Sigmoid colon (tissue), 4 donors: ENCODE results near the gene THBS3.

Experiments used
- EP300 ChIP-seq, 4 donors: sonication (generic); formaldehyde crosslinking; IDR thresholded peaks; one replicate each; pipeline ENCODE4 v1.6.1; 2017; ENCODE audit warnings: antibody characterized with exemption in 4 of 4
- POLR2A ChIP-seq, 2 donors: fragments of 450-650 bp; IDR thresholded peaks; one replicate each; pipeline ENCODE4 v1.6.1; 2016; ENCODE audit warnings: antibody characterized with exemption in 2 of 2, mild to moderate bottlenecking in 2 of 2, moderate library complexity in 2 of 2
- TF ChIP-seq, protein P1 (sequence below), 4 experiments: fragments of 450-650 bp in 3 of 4; fragments of 200-600 bp in 1 of 4; IDR thresholded peaks; one replicate each; pipeline ENCODE4 v1.5.1; 2016 to 2019; ENCODE audit warnings: antibody characterized with exemption in 4 of 4, mild to moderate bottlenecking in 3 of 4, moderate library complexity in 2 of 4

DNA sequence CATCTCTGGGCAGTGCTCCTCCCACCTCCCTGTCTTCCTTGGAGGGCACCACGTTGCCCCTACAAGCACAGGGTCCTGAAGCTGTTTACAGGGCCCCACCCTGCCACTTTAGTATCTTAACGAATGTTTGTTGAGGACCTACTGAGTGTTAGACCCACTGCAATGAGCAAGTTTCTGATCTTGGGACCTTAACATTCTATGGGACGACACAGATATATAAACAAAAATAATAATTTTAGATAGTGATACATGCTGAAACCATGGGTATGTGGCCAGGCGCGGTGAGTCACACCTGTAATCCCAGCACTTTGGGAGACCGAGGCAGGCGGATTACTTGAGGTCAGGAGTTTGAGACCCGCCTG, 37.4 kb upstream of the THBS3 start:
- TF ChIP-seq, protein P1, sequence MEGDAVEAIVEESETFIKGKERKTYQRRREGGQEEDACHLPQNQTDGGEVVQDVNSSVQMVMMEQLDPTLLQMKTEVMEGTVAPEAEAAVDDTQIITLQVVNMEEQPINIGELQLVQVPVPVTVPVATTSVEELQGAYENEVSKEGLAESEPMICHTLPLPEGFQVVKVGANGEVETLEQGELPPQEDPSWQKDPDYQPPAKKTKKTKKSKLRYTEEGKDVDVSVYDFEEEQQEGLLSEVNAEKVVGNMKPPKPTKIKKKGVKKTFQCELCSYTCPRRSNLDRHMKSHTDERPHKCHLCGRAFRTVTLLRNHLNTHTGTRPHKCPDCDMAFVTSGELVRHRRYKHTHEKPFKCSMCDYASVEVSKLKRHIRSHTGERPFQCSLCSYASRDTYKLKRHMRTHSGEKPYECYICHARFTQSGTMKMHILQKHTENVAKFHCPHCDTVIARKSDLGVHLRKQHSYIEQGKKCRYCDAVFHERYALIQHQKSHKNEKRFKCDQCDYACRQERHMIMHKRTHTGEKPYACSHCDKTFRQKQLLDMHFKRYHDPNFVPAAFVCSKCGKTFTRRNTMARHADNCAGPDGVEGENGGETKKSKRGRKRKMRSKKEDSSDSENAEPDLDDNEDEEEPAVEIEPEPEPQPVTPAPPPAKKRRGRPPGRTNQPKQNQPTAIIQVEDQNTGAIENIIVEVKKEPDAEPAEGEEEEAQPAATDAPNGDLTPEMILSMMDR (IDR thresholded peaks at IDR 0.05): no peak
- TF ChIP-seq POLR2A (IDR thresholded peaks at IDR 0.05) (no peak), EP300 (IDR thresholded peaks at IDR 0.05) (no peak)
